Measurements from ENCODE around the gene CLEC4F. TPM values are rescaled to one million over a fixed set of nuclear protein-coding genes. Genes with fewer than 3 reads are reported as not detected.

The CLEC4F gene
- total and polyA plus RNA-seq, 2 experiments from 2014 or later: not detected

- Mint-ChIP-seq H3K4me3 (no peak overlapping the region), H3K27me3 (ENCODE audit: insufficient read depth, low read depth, poor library complexity) (peaks cover 5% of the 10 kb centered on the region), H3K4me1 (no peaks in the 10 kb centered on the region), H3K27ac (no peak overlapping the region), H3K9me3 (no peaks in the 10 kb centered on the region; the same call in 2 of the 3 replicates), H3K36me3 (ENCODE audit: low read depth) (no peaks in the 10 kb centered on the region)
- H3K4me3 ChIP-seq: no peak overlapping the region
- H3K27ac ChIP-seq (ENCODE audit: low read depth): no peak overlapping the region
- H3F3A ChIP-seq (replicated peaks; ENCODE audit: low read depth): no peaks in the 10 kb centered on the region
- no peaks in the 10 kb centered on the region for H3K79me2 ChIP-seq (replicated peaks; ENCODE audit: insufficient read depth)
- peaks cover 5% of the 10 kb centered on the region; the same call in 1 of the 2 replicates for H3K9me2 ChIP-seq (ENCODE audit: insufficient read depth)
- ATAC-seq (no peak), DNase-seq (ENCODE audit: low spot score) (no peak)
- H3K4me2 ChIP-seq: no peak overlapping the region
- H3K4me1 ChIP-seq (ENCODE audit: insufficient read depth): no peaks in the 10 kb centered on the region
- TF ChIP-seq EZH2phosphoT487 (IDR thresholded peaks at IDR 0.05; ENCODE audit: unreplicated experiment) (no peak), NANOG (IDR thresholded peaks at IDR 0.05; ENCODE audit: borderline replicate concordance) (no peak), ZNF462 (CRISPR knock-in tag; IDR thresholded peaks at IDR 0.05) (no peak), CTCF (conservative IDR thresholded peaks at IDR 0.05; ENCODE audit: low read depth in 2 of 2) (no peak), EZH2 (IDR thresholded peaks at IDR 0.05; ENCODE audit: low read depth, unreplicated experiment) (no peak), REST (IDR thresholded peaks at IDR 0.05; ENCODE audit: unreplicated experiment) (no peak), STAT1 (IDR thresholded peaks at IDR 0.05; ENCODE audit: unreplicated experiment) (no peak), ZNF114 (CRISPR knock-in tag; IDR thresholded peaks at IDR 0.05) (no peak), CREB1 (CRISPR knock-in tag; IDR thresholded peaks at IDR 0.05; ENCODE audit: low read depth) (no peak), POLR2AphosphoS5 (IDR thresholded peaks at IDR 0.05; ENCODE audit: low read depth) (no peak), JUNB (IDR thresholded peaks at IDR 0.05; ENCODE audit: unreplicated experiment) (no peak), ZNF331 (CRISPR knock-in tag; IDR thresholded peaks at IDR 0.05; ENCODE audit: low read depth) (no peak), ETS1 (IDR thresholded peaks at IDR 0.05) (no peak)
- no peaks in the 10 kb centered on the region for H3K27me3 ChIP-seq (ENCODE audit: insufficient read depth)
- no peaks in the 10 kb centered on the region for H4K20me1 ChIP-seq (replicated peaks; ENCODE audit: insufficient read depth)
- no peak overlapping the region for H2AFZ ChIP-seq
- no peaks in the 10 kb centered on the region for H3K36me3 ChIP-seq (ENCODE audit: insufficient read depth)
Observed at GRCh38 chr2:70807828-70808118, 12.6 kb downstream of the CLEC4F start.
